ENCODE data around the gene HOXC11. TPM values are rescaled to one million over a fixed set of nuclear protein-coding genes. Genes with fewer than 3 reads are reported as not detected.

The HOXC11 gene
- not detected for total RNA-seq
- polyA plus RNA-seq (ENCODE audit: insufficient read length in 6 of 6) = not detected
- long read RNA-seq, donor 1 = 0 reads
- long read RNA-seq, donor 2 = 0 reads
- long read RNA-seq, donor 3 = 0 reads
- long read RNA-seq, donor 4 = 0 reads
- long read RNA-seq, donor 5 = 0 reads
- long read RNA-seq, donor 6 = 0 reads
- long read RNA-seq, donor 7 = 0 reads
- long read RNA-seq, donor 8 = 0 reads
- long read RNA-seq, donor 9 = 0 reads
- long read RNA-seq, donor 10 = 0 reads
- long read RNA-seq, donor 11 = 0 reads
- long read RNA-seq, donor 12 = 0 reads

DNA sequence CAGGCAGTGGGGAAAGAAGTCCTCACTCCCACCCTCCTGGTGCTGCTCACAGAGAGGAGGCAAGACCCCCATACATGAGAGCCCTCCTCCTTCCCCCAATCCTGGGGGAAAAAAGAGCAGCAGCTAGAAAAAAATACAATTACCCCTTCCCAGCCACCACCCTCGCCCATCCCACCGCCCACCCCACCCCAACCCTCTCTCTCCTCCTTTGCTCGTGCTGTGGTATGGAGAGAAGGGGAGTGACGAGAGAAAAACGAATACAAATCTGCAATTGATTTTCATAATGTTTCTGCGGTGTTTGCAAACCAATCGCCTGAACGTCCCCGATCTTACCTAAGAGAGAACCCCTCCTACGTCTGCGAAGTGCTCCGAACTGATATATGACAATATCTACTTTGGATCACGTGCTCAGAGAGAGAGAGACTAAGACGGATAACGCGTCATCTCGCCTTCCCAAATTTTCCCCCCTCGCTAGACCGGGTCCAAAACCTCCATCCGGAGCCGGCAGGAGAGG is at the start of gene HOXC11:
HOXC11 (plus strand) TSS at position 405 of the 514 bp plus-strand sequence. CDS start 116 bp downstream, outside the sequence.
- no peak for ATAC-seq
- Histone ChIP-seq H3K9me3 (no peaks in the 10 kb centered on the region), H3K27me3 (peaks cover 99 to 100% of the 10 kb centered on the region in 2 donors), H3K36me3 (no peaks in the 10 kb centered on the region), H3K27ac (no peak within 1 kb of the TSS), H3K4me1 (peaks cover 0 to 23% of the 10 kb centered on the region in 2 donors), H3K4me3 (no peak within 1 kb of the TSS)
- TF ChIP-seq, protein P1, sequence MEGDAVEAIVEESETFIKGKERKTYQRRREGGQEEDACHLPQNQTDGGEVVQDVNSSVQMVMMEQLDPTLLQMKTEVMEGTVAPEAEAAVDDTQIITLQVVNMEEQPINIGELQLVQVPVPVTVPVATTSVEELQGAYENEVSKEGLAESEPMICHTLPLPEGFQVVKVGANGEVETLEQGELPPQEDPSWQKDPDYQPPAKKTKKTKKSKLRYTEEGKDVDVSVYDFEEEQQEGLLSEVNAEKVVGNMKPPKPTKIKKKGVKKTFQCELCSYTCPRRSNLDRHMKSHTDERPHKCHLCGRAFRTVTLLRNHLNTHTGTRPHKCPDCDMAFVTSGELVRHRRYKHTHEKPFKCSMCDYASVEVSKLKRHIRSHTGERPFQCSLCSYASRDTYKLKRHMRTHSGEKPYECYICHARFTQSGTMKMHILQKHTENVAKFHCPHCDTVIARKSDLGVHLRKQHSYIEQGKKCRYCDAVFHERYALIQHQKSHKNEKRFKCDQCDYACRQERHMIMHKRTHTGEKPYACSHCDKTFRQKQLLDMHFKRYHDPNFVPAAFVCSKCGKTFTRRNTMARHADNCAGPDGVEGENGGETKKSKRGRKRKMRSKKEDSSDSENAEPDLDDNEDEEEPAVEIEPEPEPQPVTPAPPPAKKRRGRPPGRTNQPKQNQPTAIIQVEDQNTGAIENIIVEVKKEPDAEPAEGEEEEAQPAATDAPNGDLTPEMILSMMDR (IDR thresholded peaks at IDR 0.05) = no peak
- no peak for DNase-seq
- intact Hi-C loops (cut with DNase I) = no loop called here

GRCh38 chr12:53924521-53925405 is 48.2 kb upstream of the HOXC11 start:
- TF ChIP-seq, protein P1 (IDR thresholded peaks at IDR 0.05) = no peak
- intact Hi-C loops (cut with DNase I) = no loop called here
- H3K27ac ChIP-seq = no peak overlapping the region
- H3K9me3 ChIP-seq = no peaks in the 10 kb centered on the region
- no peaks in the 10 kb centered on the region for H3K4me1 ChIP-seq
- DNase-seq (no peak), ATAC-seq (no peak)
- H3K4me3 ChIP-seq = no peak overlapping the region
- no peaks in the 10 kb centered on the region for H3K36me3 ChIP-seq
- H3K27me3 ChIP-seq = peaks cover 83 to 98% of the 10 kb centered on the region in 2 donors

GRCh38 chr12:53927220-53928029 is 45.5 kb upstream of the HOXC11 start:
- DNase-seq = peak in 1 of 4 donors; percentile 48
- no peak overlapping the region for H3K27ac ChIP-seq
- H3K9me3 ChIP-seq = no peaks in the 10 kb centered on the region
- H3K4me3 ChIP-seq = no peak overlapping the region
- TF ChIP-seq, protein P1 (IDR thresholded peaks at IDR 0.05) = no peak
- ATAC-seq = no peak
- peaks cover 97 to 100% of the 10 kb centered on the region in 2 donors for H3K27me3 ChIP-seq
- H3K36me3 ChIP-seq = no peaks in the 10 kb centered on the region
- intact Hi-C loops (cut with DNase I) = no loop called here
- no peaks in the 10 kb centered on the region for H3K4me1 ChIP-seq

- DNase-seq (no peak), ATAC-seq (no peak)
Measured at GRCh38 chr12:53928054-53928835, 44.7 kb upstream of the HOXC11 start.

More at GRCh38 chr12:53928054-53928835, 44.7 kb upstream of the HOXC11 start:
- H3K9me3 ChIP-seq = no peaks in the 10 kb centered on the region
- H3K36me3 ChIP-seq = no peaks in the 10 kb centered on the region
- no peaks in the 10 kb centered on the region for H3K4me1 ChIP-seq
- intact Hi-C loops (cut with DNase I) = no loop called here
- TF ChIP-seq, protein P1 (IDR thresholded peaks at IDR 0.05) = no peak
- H3K4me3 ChIP-seq = no peak overlapping the region
- peaks cover 97 to 100% of the 10 kb centered on the region in 2 donors for H3K27me3 ChIP-seq
- H3K27ac ChIP-seq = no peak overlapping the region

Data from left lung (tissue), 14 donors.